Lower lobe of right lung (tissue), 2 donors: Measurements from ENCODE around the gene HNMT. TPM values are rescaled to one million over a fixed set of nuclear protein-coding genes. Genes with fewer than 3 reads are reported as not detected.

Experiments
- ATAC-seq, 2 donors: fragments of 200-7000 bp; cut with Tn5 transposase; one replicate each; pipeline ENCODE4 v1.9.1; 2020 to 2022; ENCODE audit warnings: mild to moderate bottlenecking in 2 of 2, moderate library complexity in 2 of 2
- DNase-seq: peaks from one replicate; pipeline ENCODE4 v3.0.0-alpha.2; 2020
- H3K27ac ChIP-seq: fragments of 200-600 bp; one replicate; pipeline ENCODE4 v1.8.0; 2022
- H3K27me3 ChIP-seq: fragments of 200-600 bp; one replicate; pipeline ENCODE4 v1.8.0; 2022; ENCODE audit warnings: low read depth
- H3K36me3 ChIP-seq: fragments of 200-600 bp; one replicate; pipeline ENCODE4 v1.8.0; 2022; ENCODE audit warnings: mild to moderate bottlenecking
- H3K4me1 ChIP-seq: fragments of 200-600 bp; one replicate; pipeline ENCODE4 v1.8.0; 2022
- H3K4me3 ChIP-seq: fragments of 200-600 bp; one replicate; pipeline ENCODE4 v1.8.0; 2022; ENCODE audit warnings: mild to moderate bottlenecking
- H3K9me3 ChIP-seq: fragments of 200-600 bp; one replicate; pipeline ENCODE4 v1.8.0; 2022
- CTCF ChIP-seq: fragments of 200-600 bp; IDR thresholded peaks from one replicate; pipeline ENCODE4 v1.8.0; 2022; ENCODE audit warnings: antibody characterized with exemption, mild to moderate bottlenecking
- intact Hi-C: fragments of 100-400 bp; cut with DNase I; formaldehyde crosslinking; loops from one replicate; pipeline ENCODE4 v1.11.0; 2022
- total RNA-seq: library from RNA; stranded (reverse); fragmentation: NEBNext Ultra II Directional; extraction: Animal tissue kit (Norgen Biotek cat#: 25700); gene quantifications from one replicate; pipeline ENCODE4 v1.2.1, GENCODE V29; 2021
- donor health status: DM: no; HTN: yes; CAD: no; lungs with severe emphysema.

HNMT gene
- total RNA-seq, 1 donor from 2014 or later: 99.3 TPM

GRCh38 chr2:137975280-137976271, 11.3 kb downstream of the HNMT start:
- peak overlapping the region; percentile 14 for H3K27ac ChIP-seq
- ATAC-seq (peak; percentile 87 to 94), DNase-seq (no peak)
- no peak for TF ChIP-seq CTCF
- no peaks in the 10 kb centered on the region for H3K9me3 ChIP-seq
- no peaks in the 10 kb centered on the region for H3K27me3 ChIP-seq
- intact Hi-C loops: no loop called here
- H3K4me1 ChIP-seq: peaks cover 15% of the 10 kb centered on the region
- no peak overlapping the region for H3K4me3 ChIP-seq
- peaks cover 22% of the 10 kb centered on the region for H3K36me3 ChIP-seq

GRCh38 chr2:137976274-137976673, 12.0 kb downstream of the HNMT start:
- DNase-seq (no peak), ATAC-seq (peak in 1 of 2 donors; percentile 40)
- H3K27me3 ChIP-seq: no peaks in the 10 kb centered on the region
- peaks cover 15% of the 10 kb centered on the region for H3K36me3 ChIP-seq
- no peak for TF ChIP-seq CTCF
- no peak overlapping the region for H3K27ac ChIP-seq
- intact Hi-C loops: no loop called here
- peaks cover 19% of the 10 kb centered on the region for H3K4me1 ChIP-seq
- no peak overlapping the region for H3K4me3 ChIP-seq
- H3K9me3 ChIP-seq: no peaks in the 10 kb centered on the region

GRCh38 chr2:137977790-137978189, 13.5 kb downstream of the HNMT start:
- H3K4me1 ChIP-seq: peaks cover 19% of the 10 kb centered on the region
- no peak overlapping the region for H3K27ac ChIP-seq
- TF ChIP-seq CTCF: no peak
- intact Hi-C loops: no loop called here
- H3K4me3 ChIP-seq: no peak overlapping the region
- DNase-seq (no peak), ATAC-seq (no peak)
- no peaks in the 10 kb centered on the region for H3K27me3 ChIP-seq
- no peaks in the 10 kb centered on the region for H3K9me3 ChIP-seq
- peaks cover 11% of the 10 kb centered on the region for H3K36me3 ChIP-seq

- intact Hi-C loops: no loop called here
- no peaks in the 10 kb centered on the region for H3K36me3 ChIP-seq
- no peak overlapping the region for H3K27ac ChIP-seq
- H3K27me3 ChIP-seq: no peaks in the 10 kb centered on the region
- peaks cover 19% of the 10 kb centered on the region for H3K4me1 ChIP-seq
- no peak for ATAC-seq
- H3K9me3 ChIP-seq: no peaks in the 10 kb centered on the region
- no peak for DNase-seq
- TF ChIP-seq CTCF: no peak
- H3K4me3 ChIP-seq: no peak overlapping the region
These were observed 16.2 kb downstream of the HNMT start for GRCh38 chr2:137980459-137980858.

GRCh38 chr2:137981112-137981656, 16.9 kb downstream of the HNMT start:
- no peaks in the 10 kb centered on the region for H3K27me3 ChIP-seq
- no peaks in the 10 kb centered on the region for H3K9me3 ChIP-seq
- TF ChIP-seq CTCF: no peak
- no peak overlapping the region for H3K4me3 ChIP-seq
- ATAC-seq (no peak), DNase-seq (no peak)
- peaks cover 14% of the 10 kb centered on the region for H3K4me1 ChIP-seq
- intact Hi-C loops: no loop called here
- H3K36me3 ChIP-seq: no peaks in the 10 kb centered on the region
- H3K27ac ChIP-seq: no peak overlapping the region
